Right lobe of liver (tissue), 6 donors: ENCODE measurements around the gene PHKG2. TPM values are rescaled to one million over a fixed set of nuclear protein-coding genes. Genes with fewer than 3 reads are reported as not detected.

Experiments
- ATAC-seq, 4 donors: fragments of 200-7000 bp; cut with Tn5 transposase; one replicate each; pipeline ENCODE4 v1.9.1; 2020; ENCODE audit warnings: mild to moderate bottlenecking in 4 of 4, moderate library complexity in 4 of 4
- DNase-seq, 3 donors: peaks; one replicate each; pipeline ENCODE4 v3.0.0-alpha.2; 2020
- H3K27ac ChIP-seq, 3 donors: fragments of 200-600 bp; one replicate each; pipeline ENCODE4 v1.8.0; 2022
- H3K27me3 ChIP-seq, 2 donors: fragments of 200-600 bp; one replicate each; pipeline ENCODE4 v1.8.0; 2022
- H3K36me3 ChIP-seq, 4 donors: fragments of 200-600 bp; sonication (generic) in 1 of 4; one replicate each; pipeline versions ENCODE4 v1.5.1 to v1.8.0; 2017 to 2022; ENCODE audit warnings: control low read depth in 1 of 4
- H3K4me1 ChIP-seq, 4 donors: fragments of 200-600 bp; sonication (generic) in 1 of 4; one replicate each; pipeline versions ENCODE4 v1.5.1 to v1.8.0; 2017 to 2022; ENCODE audit warnings: control low read depth in 1 of 4
- H3K4me3 ChIP-seq, 3 donors: fragments of 200-600 bp; one replicate each; pipeline ENCODE4 v1.8.0; 2022
- H3K9me3 ChIP-seq, 4 donors: fragments of 200-600 bp; sonication (generic) in 1 of 4; one replicate each; pipeline versions ENCODE4 v1.5.1 to v1.8.0; 2017 to 2022; ENCODE audit warnings: control low read depth in 1 of 4
- POLR2A ChIP-seq: fragments of 450-650 bp; IDR thresholded peaks from one replicate; pipeline ENCODE4 v1.6.1; 2017; ENCODE audit warnings: antibody characterized with exemption, mild to moderate bottlenecking
- WGBS: methylation state at CpG from one replicate; pipeline ENCODE4 v1.1.6; 2018; ENCODE audit warnings: low coverage, low lambda C conversion rate; ENCODE audit not compliant: insufficient coverage; ENCODE audit errors: missing lambda C conversion rate; 5-methylcytosine and 5-hydroxymethylcytosine counted together
- intact Hi-C, 2 donors: fragments of 100-400 bp; cut with DNase I; formaldehyde crosslinking; loops; one replicate each; pipeline versions ENCODE4 v1.11.2 to v1.14.1; 2022
- total RNA-seq, 6 experiments: library from RNA; depleted of rRNA in 2 of 6; stranded (reverse); fragments of >200 nt in 2 of 6; fragmentation: NEBNext Ultra II Directional in 3 of 6; extraction: Animal tissue kit (Norgen Biotek cat#: 25700) in 3 of 6; gene quantifications; one replicate each; pipeline versions ENCODE4 v1.1.0 to v1.2.4, GENCODE V29; 2016 to 2023
- TF ChIP-seq, protein P1 (sequence below), 4 donors: fragments of 200-600 bp in 3 of 4; fragments of 450-650 bp in 1 of 4; IDR thresholded peaks; one replicate each; pipeline versions ENCODE4 v1.5.1 to v1.8.0; 2016 to 2022; ENCODE audit warnings: antibody characterized with exemption in 4 of 4, mild to moderate bottlenecking in 2 of 4
- donor health status: DM: no; HTN: yes; CAD: no.
- donor health status: DM: no; HTN: no; CAD: no.
- donor health status: DM: no; HTN: no; CAD: no.
- donor health status: DM: no; HTN: yes; CAD: no.
- donor health status: DM: no; HTN: yes; CAD: no.

The PHKG2 gene
- total RNA-seq, 6 experiments from 2014 or later = 17.1 to 22.1 (median 18.4) TPM

DNA sequence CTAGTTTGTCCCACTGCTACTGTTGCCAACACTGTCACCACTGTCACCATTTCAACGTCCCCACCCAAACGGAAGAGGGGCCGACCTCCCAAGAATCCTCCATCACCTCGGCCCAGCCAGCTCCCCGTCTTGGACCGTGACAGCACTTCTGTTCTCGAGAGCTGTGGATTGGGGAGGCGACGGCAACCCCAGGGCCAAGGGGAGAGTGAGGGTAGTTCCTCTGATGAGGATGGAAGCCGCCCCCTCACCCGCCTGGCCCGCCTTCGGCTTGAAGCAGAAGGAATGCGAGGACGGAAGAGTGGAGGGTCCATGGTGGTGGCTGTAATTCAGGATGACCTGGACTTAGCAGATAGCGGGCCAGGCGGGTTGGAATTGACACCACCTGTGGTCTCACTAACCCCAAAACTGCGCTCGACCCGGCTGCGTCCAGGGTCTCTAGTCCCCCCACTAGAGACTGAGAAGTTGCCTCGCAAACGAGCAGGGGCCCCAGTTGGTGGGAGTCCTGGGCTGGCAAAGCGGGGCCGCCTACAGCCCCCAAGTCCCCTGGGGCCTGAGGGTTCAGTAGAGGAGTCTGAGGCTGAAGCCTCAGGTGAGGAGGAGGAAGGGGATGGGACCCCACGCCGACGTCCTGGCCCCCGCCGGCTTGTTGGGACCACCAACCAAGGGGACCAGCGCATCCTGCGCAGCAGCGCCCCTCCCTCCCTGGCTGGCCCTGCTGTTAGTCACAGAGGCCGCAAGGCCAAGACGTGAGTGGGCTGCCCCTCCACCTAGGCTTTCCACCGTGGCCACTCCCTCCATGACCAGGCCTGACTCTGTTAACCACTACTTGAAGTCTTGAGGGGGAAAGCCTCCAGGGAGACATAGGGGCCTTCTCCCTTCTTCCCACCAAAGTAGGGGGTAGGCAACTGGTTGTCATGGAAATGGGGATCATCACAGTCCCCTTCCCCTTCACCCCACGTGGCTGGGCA lies 9.0 kb upstream of the PHKG2 start:
- WGBS = 88% methylated on average over 17 of the region's 37 CpGs
- Histone ChIP-seq H3K4me3 (no peak overlapping the region), H3K36me3 (peaks cover 16 to 49% (median 36%) of the 10 kb centered on the region in 4 donors), H3K27ac (no peak overlapping the region), H3K4me1 (peaks cover 0 to 24% (median 4%) of the 10 kb centered on the region in 4 donors), H3K27me3 (no peaks in the 10 kb centered on the region), H3K9me3 (no peaks in the 10 kb centered on the region)
- peak in 1 of 4 donors; percentile 5 for ATAC-seq
- DNase-seq = no peak
- TF ChIP-seq, protein P1, sequence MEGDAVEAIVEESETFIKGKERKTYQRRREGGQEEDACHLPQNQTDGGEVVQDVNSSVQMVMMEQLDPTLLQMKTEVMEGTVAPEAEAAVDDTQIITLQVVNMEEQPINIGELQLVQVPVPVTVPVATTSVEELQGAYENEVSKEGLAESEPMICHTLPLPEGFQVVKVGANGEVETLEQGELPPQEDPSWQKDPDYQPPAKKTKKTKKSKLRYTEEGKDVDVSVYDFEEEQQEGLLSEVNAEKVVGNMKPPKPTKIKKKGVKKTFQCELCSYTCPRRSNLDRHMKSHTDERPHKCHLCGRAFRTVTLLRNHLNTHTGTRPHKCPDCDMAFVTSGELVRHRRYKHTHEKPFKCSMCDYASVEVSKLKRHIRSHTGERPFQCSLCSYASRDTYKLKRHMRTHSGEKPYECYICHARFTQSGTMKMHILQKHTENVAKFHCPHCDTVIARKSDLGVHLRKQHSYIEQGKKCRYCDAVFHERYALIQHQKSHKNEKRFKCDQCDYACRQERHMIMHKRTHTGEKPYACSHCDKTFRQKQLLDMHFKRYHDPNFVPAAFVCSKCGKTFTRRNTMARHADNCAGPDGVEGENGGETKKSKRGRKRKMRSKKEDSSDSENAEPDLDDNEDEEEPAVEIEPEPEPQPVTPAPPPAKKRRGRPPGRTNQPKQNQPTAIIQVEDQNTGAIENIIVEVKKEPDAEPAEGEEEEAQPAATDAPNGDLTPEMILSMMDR (IDR thresholded peaks at IDR 0.05) = no peak
- no peak for TF ChIP-seq POLR2A
- intact Hi-C loops = no loop called here

GRCh38 chr16:30740364-30741251 lies 7.6 kb upstream of the PHKG2 start:
- intact Hi-C loops = no loop called here
- H3K36me3 ChIP-seq = peaks cover 14 to 41% (median 29%) of the 10 kb centered on the region in 4 donors
- 48% methylated on average over 8 of the region's 8 CpGs for whole genome bisulfite sequencing
- H3K4me1 ChIP-seq = peaks cover 0 to 37% (median 6%) of the 10 kb centered on the region in 4 donors
- ATAC-seq (peak; percentile 60 to 77 (median 70)), DNase-seq (peak; percentile 73 to 87 (median 77))
- H3K27me3 ChIP-seq = no peaks in the 10 kb centered on the region
- TF ChIP-seq POLR2A = no peak
- TF ChIP-seq, protein P1 (IDR thresholded peaks at IDR 0.05) = no peak
- H3K27ac ChIP-seq = peak overlapping the region in 2 of 3 donors; percentile 18 to 36
- H3K9me3 ChIP-seq = no peaks in the 10 kb centered on the region
- no peak overlapping the region for H3K4me3 ChIP-seq

GRCh38 chr16:30741461-30741914 lies 6.7 kb upstream of the PHKG2 start:
- no peaks in the 10 kb centered on the region for H3K9me3 ChIP-seq
- 56% methylated on average over 3 of the region's 6 CpGs for WGBS
- peaks cover 5 to 32% (median 22%) of the 10 kb centered on the region in 4 donors for H3K36me3 ChIP-seq
- peak; percentile 47 to 74 (median 58) for ATAC-seq
- H3K4me1 ChIP-seq = peaks cover 0 to 38% (median 7%) of the 10 kb centered on the region in 4 donors
- TF ChIP-seq POLR2A = no peak
- TF ChIP-seq, protein P1 (IDR thresholded peaks at IDR 0.05) = no peak
- H3K4me3 ChIP-seq = no peak overlapping the region
- peak overlapping the region in 1 of 3 donors; percentile 36 for H3K27ac ChIP-seq
- H3K27me3 ChIP-seq = no peaks in the 10 kb centered on the region
- peak; percentile 65 to 78 (median 73) for DNase-seq
- intact Hi-C loops = no loop called here

- ATAC-seq (no peak), DNase-seq (no peak)
- Histone ChIP-seq H3K4me1 (peaks cover 0 to 38% (median 15%) of the 10 kb centered on the region in 4 donors), H3K9me3 (no peaks in the 10 kb centered on the region), H3K27me3 (no peaks in the 10 kb centered on the region), H3K27ac (no peak overlapping the region), H3K36me3 (peaks cover 0 to 10% (median 6%) of the 10 kb centered on the region in 4 donors), H3K4me3 (no peak overlapping the region)
- intact Hi-C loops = no loop called here
- TF ChIP-seq, protein P1 (IDR thresholded peaks at IDR 0.05) = no peak
- TF ChIP-seq POLR2A = no peak
- no CpG with 5 or more reads among the region's 11 CpGs for WGBS
Observed at GRCh38 chr16:30743716-30744115, 4.5 kb upstream of the PHKG2 start.
